Renal cortical epithelial cell (primary cell): ENCODE results near the gene TEKT5. TPM values are rescaled to one million over a fixed set of nuclear protein-coding genes. Genes with fewer than 3 reads are reported as not detected.

Experiments used
- DNase-seq: peaks from one replicate; pipeline ENCODE4 v3.0.0-alpha.2; 2011; ENCODE audit warnings: low read depth
- total RNA-seq: library from RNA; depleted of rRNA; stranded (reverse); fragments of >200 nt; gene quantifications from 2 replicates; pipeline ENCODE4 v1.2.3, GENCODE V29; 2014

The TEKT5 gene
- total RNA-seq, 1 donor from 2014 or later, result 0.25 TPM

DNA sequence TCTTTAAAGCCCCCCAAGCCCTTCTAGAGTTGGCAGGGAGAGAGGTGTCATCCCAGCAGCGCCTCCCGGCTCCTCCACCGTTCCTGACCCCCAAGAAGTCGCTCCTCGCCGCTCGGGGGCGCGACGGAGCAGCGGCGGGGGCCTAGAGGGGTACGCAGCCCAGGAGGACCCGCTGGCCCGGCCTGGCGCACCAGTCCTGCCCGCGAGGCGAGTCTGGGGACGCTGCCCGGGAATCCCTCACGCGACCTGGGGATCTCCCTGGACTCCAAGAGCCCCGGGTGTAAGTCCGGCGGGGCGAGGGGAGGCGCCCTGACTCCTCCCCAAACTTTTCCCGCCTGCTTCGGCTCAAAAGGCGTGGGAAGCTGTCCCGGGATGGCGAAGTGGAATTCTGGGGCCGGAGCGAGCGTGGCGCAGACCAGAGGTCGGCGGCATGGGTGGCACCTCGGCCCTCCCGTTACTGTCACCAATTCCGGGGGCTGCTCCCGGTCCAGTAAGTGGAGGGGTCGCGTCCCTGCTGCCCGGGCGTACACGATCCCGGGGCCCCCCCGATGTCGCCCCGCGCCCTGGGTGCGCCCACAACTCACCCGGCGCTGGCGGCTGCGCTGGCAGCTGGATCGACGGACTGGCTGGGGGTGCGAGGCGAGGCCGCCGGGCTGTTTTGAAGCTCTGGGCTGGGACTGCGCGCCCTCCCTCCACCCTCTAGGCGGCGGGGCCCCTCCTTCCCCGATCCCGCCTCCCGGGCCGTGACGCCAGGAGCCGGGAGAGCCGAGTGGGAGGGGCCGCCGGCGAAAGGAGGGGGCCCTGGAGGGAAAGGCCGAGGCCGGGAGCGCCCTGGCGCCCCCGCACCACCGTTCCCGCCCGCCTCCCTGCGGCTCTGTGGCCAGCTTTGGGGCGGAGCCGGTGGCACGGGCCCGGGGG lies 114.5 kb downstream of the TEKT5 start, which contains the start of gene EMP2:
EMP2 (minus strand) TSS at position 634 of the 918 bp plus-strand sequence. CDS start 32,981 bp downstream, outside the sequence.
- DNase-seq, result peak; percentile 8

- no peak for DNase-seq
These were observed 115.2 kb downstream of the TEKT5 start for GRCh38 chr16:10579575-10579964.

- DNase-seq, result no peak
These were observed 116.0 kb downstream of the TEKT5 start for GRCh38 chr16:10578474-10579316.

Other genes with a start within 250 kb of the TEKT5 start
- gene EMP2, start 114.3 kb downstream of the TEKT5 start, total RNA-seq, result 0.45 and 3.0 TPM in 2 replicates
- 21.9 and 22.5 TPM in 2 replicates for gene NUBP1, start 48.9 kb upstream of the TEKT5 start, total RNA-seq
- gene TVP23A, start 123.9 kb upstream of the TEKT5 start, total RNA-seq, result 0.05 TPM in 1 of 2 replicates, not detected in the other
- gene CIITA, start 182.3 kb upstream of the TEKT5 start, total RNA-seq, result under 0.01 and 0.65 TPM in 2 replicates
- 29.2 and 47.1 TPM in 2 replicates for gene DEXI, start 247.5 kb upstream of the TEKT5 start, total RNA-seq
- gene CLEC16A, start 249.6 kb upstream of the TEKT5 start, total RNA-seq, result 13.2 and 48.3 TPM in 2 replicates